H9 (cell line): ENCODE data around the gene FRRS1L. TPM values are rescaled to one million over a fixed set of nuclear protein-coding genes. Genes with fewer than 3 reads are reported as not detected.

ENCODE experiments used
- DNase-seq: peaks from one replicate; pipeline ENCODE4 v3.0.0-alpha.2; 2017
- H2AFZ ChIP-seq: one replicate; pipeline ENCODE4 v1.6.1; 2013; ENCODE audit warnings: mild to moderate bottlenecking, low read length, control low read depth, moderate library complexity
- H2AK5ac ChIP-seq: 2 replicates; pipeline ENCODE4 v1.6.1; 2013; ENCODE audit warnings: low read length, control low read depth, mixed read lengths; ENCODE audit not compliant: insufficient read length
- H2BK120ac ChIP-seq: one replicate; pipeline ENCODE4 v1.6.1; 2013; ENCODE audit warnings: low read depth, mild to moderate bottlenecking, low read length, control low read depth, inconsistent platforms; ENCODE audit not compliant: poor library complexity, severe bottlenecking
- H2BK12ac ChIP-seq: 2 replicates; pipeline ENCODE4 v1.6.1; 2013; ENCODE audit warnings: low read length, control low read depth, mixed read lengths, low read depth; ENCODE audit not compliant: insufficient read length
- H2BK15ac ChIP-seq: 2 replicates; pipeline ENCODE4 v1.6.1; 2013; ENCODE audit warnings: low read depth, low read length, control low read depth
- H2BK20ac ChIP-seq: one replicate; pipeline ENCODE4 v1.6.1; 2013; ENCODE audit warnings: low read depth, mild to moderate bottlenecking, low read length, control low read depth, inconsistent platforms; ENCODE audit not compliant: poor library complexity, severe bottlenecking
- H2BK5ac ChIP-seq: 2 replicates; pipeline ENCODE4 v1.6.1; 2013; ENCODE audit warnings: low read length, control low read depth, mixed read lengths; ENCODE audit not compliant: insufficient read length
- H3K14ac ChIP-seq: 2 replicates; pipeline ENCODE4 v1.6.1; 2013; ENCODE audit warnings: low read length, control low read depth; ENCODE audit not compliant: insufficient read depth
- H3K18ac ChIP-seq: 2 replicates; pipeline ENCODE4 v1.6.1; 2013; ENCODE audit warnings: low read depth, mild to moderate bottlenecking, mixed read lengths, low read length, control low read depth; ENCODE audit not compliant: insufficient read length
- H3K23ac ChIP-seq: 2 replicates; pipeline ENCODE4 v1.6.1; 2013; ENCODE audit warnings: low read length, control low read depth, mixed read lengths, low read depth; ENCODE audit not compliant: insufficient read length
- H3K23me2 ChIP-seq: 2 replicates; pipeline ENCODE4 v1.6.1; 2013; ENCODE audit warnings: low read depth, mild to moderate bottlenecking, mixed read lengths, low read length, control low read depth; ENCODE audit not compliant: insufficient read length, poor library complexity, severe bottlenecking
- H3K27ac ChIP-seq: 2 replicates; pipeline ENCODE4 v1.5.1; 2013; ENCODE audit warnings: low read length, control low read depth, mixed read lengths, low read depth; ENCODE audit not compliant: insufficient read length
- H3K27me3 ChIP-seq: 2 replicates; pipeline ENCODE4 v1.6.1; 2013; ENCODE audit warnings: low read length, control low read depth, inconsistent platforms; ENCODE audit not compliant: insufficient read depth
- H3K4ac ChIP-seq: 2 replicates; pipeline ENCODE4 v1.6.1; 2013; ENCODE audit warnings: low read depth, mild to moderate bottlenecking, control low read depth, inconsistent platforms, low read length, moderate library complexity
- H3K4me1 ChIP-seq: 2 replicates; pipeline ENCODE4 v1.6.1; 2013; ENCODE audit warnings: low read length, control low read depth, inconsistent platforms; ENCODE audit not compliant: insufficient read depth
- H3K4me2 ChIP-seq: 2 replicates; pipeline ENCODE4 v1.6.1; 2013; ENCODE audit warnings: low read length, control low read depth, mixed read lengths; ENCODE audit not compliant: insufficient read length, insufficient read depth
- H3K56ac ChIP-seq: 2 replicates; pipeline ENCODE4 v1.6.1; 2013; ENCODE audit warnings: low read depth, mild to moderate bottlenecking, mixed read lengths, low read length, control low read depth; ENCODE audit not compliant: insufficient read length
- H3K79me1 ChIP-seq: 2 replicates; pipeline ENCODE4 v1.6.1; 2013; ENCODE audit warnings: low read depth, mild to moderate bottlenecking, moderate library complexity, low read length, control low read depth, inconsistent platforms; ENCODE audit not compliant: insufficient read depth, poor library complexity, severe bottlenecking
- H3K79me2 ChIP-seq: 2 replicates; pipeline ENCODE4 v1.6.1; 2013; ENCODE audit warnings: low read length, control low read depth, inconsistent platforms; ENCODE audit not compliant: insufficient read depth
- H3K9ac ChIP-seq: 2 replicates; pipeline ENCODE4 v1.6.1; 2013; ENCODE audit warnings: low read length, control low read depth, mixed read lengths; ENCODE audit not compliant: insufficient read length; ENCODE audit errors: extremely low read depth
- H3K9me3 ChIP-seq: one replicate; pipeline ENCODE4 v1.6.1; 2013; ENCODE audit warnings: low read depth, low read length, inconsistent platforms; ENCODE audit not compliant: control insufficient read depth
- H3T11ph ChIP-seq: one replicate; pipeline ENCODE4 v1.6.1; 2013; ENCODE audit warnings: mild to moderate bottlenecking, low read length, control low read depth, inconsistent platforms
- H4K20me1 ChIP-seq: one replicate; pipeline ENCODE4 v1.6.1; 2013; ENCODE audit not compliant: control insufficient read depth, insufficient read length, insufficient read depth
- H4K5ac ChIP-seq: 2 replicates; pipeline ENCODE4 v1.6.1; 2013; ENCODE audit warnings: low read depth, mild to moderate bottlenecking, mixed read lengths, low read length, control low read depth; ENCODE audit not compliant: insufficient read length
- H4K8ac ChIP-seq: replicated peaks from 2 replicates; pipeline ENCODE4 v1.6.1; 2013; ENCODE audit warnings: low read length, control low read depth, mixed read lengths, low read depth; ENCODE audit not compliant: insufficient read length
- H4K91ac ChIP-seq: 2 replicates; pipeline ENCODE4 v1.6.1; 2013; ENCODE audit warnings: low read depth, mild to moderate bottlenecking, moderate library complexity, mixed read lengths, low read length, control low read depth; ENCODE audit not compliant: insufficient read length
- H3K27ac Mint-ChIP-seq, 3 experiments: 2 replicates in 2 of 3; 3 replicates in 1 of 3; pipeline ENCODE4 v1.8.0; 2020 to 2021; ENCODE audit warnings: mixed read lengths in 3 of 3, mild to moderate bottlenecking in 1 of 3, moderate library complexity in 1 of 3
- H3K27me3 Mint-ChIP-seq: 2 replicates; pipeline ENCODE4 v1.8.0; 2021; ENCODE audit warnings: low read depth, mild to moderate bottlenecking, moderate library complexity, mixed read lengths
- H3K36me3 Mint-ChIP-seq, 3 experiments: 2 replicates in 2 of 3; 3 replicates in 1 of 3; pipeline ENCODE4 v1.8.0; 2020 to 2021; ENCODE audit warnings: low read depth in 3 of 3, mixed read lengths in 3 of 3; ENCODE audit not compliant: insufficient read depth in 1 of 3
- H3K4me1 Mint-ChIP-seq, 2 experiments: 2 replicates each; pipeline ENCODE4 v1.8.0; 2020; ENCODE audit warnings: mixed read lengths in 2 of 2
- H3K4me3 Mint-ChIP-seq, 2 experiments: 2 replicates in 1 of 2; 3 replicates in 1 of 2; pipeline ENCODE4 v1.8.0; 2020 to 2021; ENCODE audit warnings: mild to moderate bottlenecking in 2 of 2, mixed read lengths in 2 of 2, moderate library complexity in 1 of 2
- H3K9me3 Mint-ChIP-seq, 2 experiments: 2 replicates in 1 of 2; 3 replicates in 1 of 2; pipeline ENCODE4 v1.8.0; 2020; ENCODE audit warnings: mild to moderate bottlenecking in 2 of 2, mixed read lengths in 2 of 2, moderate library complexity in 1 of 2
- WGBS: extraction: QIAGEN DNeasy Blood & Tissue Kit; methylation state at CpG from one replicate; pipeline ENCODE4 v1.1.7; 2013; ENCODE audit warnings: missing lambda C conversion rate, low lambda C conversion rate, mixed read lengths; ENCODE audit not compliant: insufficient read length; ENCODE audit errors: extremely low coverage; 5-methylcytosine and 5-hydroxymethylcytosine counted together
- total RNA-seq: library from RNA; stranded (reverse); gene quantifications from 2 replicates; pipeline ENCODE4 v1.2.1, GENCODE V29; 2021
- TF ChIP-seq, protein P1 (sequence below): fragments of 200-600 bp; sonication (generic); conservative IDR thresholded peaks from 3 replicates; pipeline ENCODE4 v1.8.0; 2021; ENCODE audit warnings: antibody characterized with exemption, mild to moderate bottlenecking

Gene FRRS1L
- total RNA-seq, 1 experiment from 2014 or later, result 3.3 TPM

DNA sequence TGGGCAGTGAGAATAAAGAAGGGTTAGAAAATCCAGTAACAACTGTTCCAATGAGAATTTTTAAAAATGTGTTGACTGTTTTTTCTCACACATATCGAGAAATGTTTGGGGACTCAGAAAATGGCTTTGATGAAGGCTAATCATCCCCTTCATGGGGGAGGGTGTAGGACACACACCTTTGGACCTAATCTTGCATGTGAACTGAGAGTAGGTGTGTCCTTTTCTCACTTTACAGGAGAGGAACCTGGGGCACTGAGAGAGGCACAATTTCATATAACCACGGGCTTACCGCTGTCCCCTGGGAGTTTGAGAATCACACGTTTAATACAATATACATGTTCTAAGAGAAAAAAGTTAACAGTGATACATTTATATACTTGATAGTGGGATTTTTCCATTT, 17.3 kb downstream of the FRRS1L start:
- no peak overlapping the region for H3K56ac ChIP-seq
- no peak overlapping the region for H2BK20ac ChIP-seq
- no peak overlapping the region for H2BK12ac ChIP-seq
- H3K79me1 ChIP-seq, result no peaks in the 10 kb centered on the region
- H4K5ac ChIP-seq, result no peak overlapping the region
- H3K4me1 ChIP-seq, result no peaks in the 10 kb centered on the region
- H3K27me3 Mint-ChIP-seq, result no peaks in the 10 kb centered on the region; the same call in none of the 2 replicates
- no peak overlapping the region for H3K18ac ChIP-seq
- WGBS, result no CpG with 5 or more reads among the region's 4 CpGs
- no peak overlapping the region for H3K4me2 ChIP-seq
- no peaks in the 10 kb centered on the region for H3K79me2 ChIP-seq
- no peak overlapping the region for H3K27ac Mint-ChIP-seq
- no peak overlapping the region for H4K8ac ChIP-seq
- no peak overlapping the region for H2AK5ac ChIP-seq
- H3K4me3 Mint-ChIP-seq, result no peak overlapping the region; a peak in 1 of 5 replicates
- no peak overlapping the region for H3K23ac ChIP-seq
- DNase-seq, result no peak
- no peak overlapping the region for H2AFZ ChIP-seq
- TF ChIP-seq, protein P1, sequence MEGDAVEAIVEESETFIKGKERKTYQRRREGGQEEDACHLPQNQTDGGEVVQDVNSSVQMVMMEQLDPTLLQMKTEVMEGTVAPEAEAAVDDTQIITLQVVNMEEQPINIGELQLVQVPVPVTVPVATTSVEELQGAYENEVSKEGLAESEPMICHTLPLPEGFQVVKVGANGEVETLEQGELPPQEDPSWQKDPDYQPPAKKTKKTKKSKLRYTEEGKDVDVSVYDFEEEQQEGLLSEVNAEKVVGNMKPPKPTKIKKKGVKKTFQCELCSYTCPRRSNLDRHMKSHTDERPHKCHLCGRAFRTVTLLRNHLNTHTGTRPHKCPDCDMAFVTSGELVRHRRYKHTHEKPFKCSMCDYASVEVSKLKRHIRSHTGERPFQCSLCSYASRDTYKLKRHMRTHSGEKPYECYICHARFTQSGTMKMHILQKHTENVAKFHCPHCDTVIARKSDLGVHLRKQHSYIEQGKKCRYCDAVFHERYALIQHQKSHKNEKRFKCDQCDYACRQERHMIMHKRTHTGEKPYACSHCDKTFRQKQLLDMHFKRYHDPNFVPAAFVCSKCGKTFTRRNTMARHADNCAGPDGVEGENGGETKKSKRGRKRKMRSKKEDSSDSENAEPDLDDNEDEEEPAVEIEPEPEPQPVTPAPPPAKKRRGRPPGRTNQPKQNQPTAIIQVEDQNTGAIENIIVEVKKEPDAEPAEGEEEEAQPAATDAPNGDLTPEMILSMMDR, result no peak
- H3K27ac ChIP-seq, result no peak overlapping the region
- peaks cover 6 to 21% (median 11%) of the 10 kb centered on the region in 3 experiments for H3K36me3 Mint-ChIP-seq
- no peaks in the 10 kb centered on the region for H4K20me1 ChIP-seq
- H3K14ac ChIP-seq, result no peak overlapping the region
- no peaks in the 10 kb centered on the region for H3K23me2 ChIP-seq
- H3K9ac ChIP-seq, result no peak overlapping the region
- H3K9me3 Mint-ChIP-seq, result peaks cover 31% of the 10 kb centered on the region in 2 experiments
- H3T11ph ChIP-seq, result no peak overlapping the region
- no peak overlapping the region for H2BK120ac ChIP-seq
- peaks cover 14% of the 10 kb centered on the region for H3K9me3 ChIP-seq
- H3K4ac ChIP-seq, result no peak overlapping the region
- no peaks in the 10 kb centered on the region for H3K27me3 ChIP-seq
- no peak overlapping the region for H2BK5ac ChIP-seq
- H3K4me1 Mint-ChIP-seq, result no peaks in the 10 kb centered on the region
- no peak overlapping the region for H2BK15ac ChIP-seq
- no peak overlapping the region for H4K91ac ChIP-seq
